SKM-1 treated with dmso at 0.1 percent for 144 hours (cell line): ENCODE results near the gene UTRN.

ENCODE experiments used
- DNase-seq: peaks from one replicate; lab custom pipeline; 2025; ENCODE audit not compliant: unreplicated experiment; lab: John Stamatoyannopoulos, UW

UTRN gene

GRCh38 chr6:144284783-144285547, at the start of gene UTRN:
Gene UTRN, plus strand, starts transcription at chr6:144285335. Its CDS starts 6,494 bp downstream, at chr6:144291829.
- peak; percentile 78 for DNase-seq

- DNase-seq, result no peak
Measured at GRCh38 chr6:144244688-144245087, 40.4 kb upstream of the UTRN start.

DNA sequence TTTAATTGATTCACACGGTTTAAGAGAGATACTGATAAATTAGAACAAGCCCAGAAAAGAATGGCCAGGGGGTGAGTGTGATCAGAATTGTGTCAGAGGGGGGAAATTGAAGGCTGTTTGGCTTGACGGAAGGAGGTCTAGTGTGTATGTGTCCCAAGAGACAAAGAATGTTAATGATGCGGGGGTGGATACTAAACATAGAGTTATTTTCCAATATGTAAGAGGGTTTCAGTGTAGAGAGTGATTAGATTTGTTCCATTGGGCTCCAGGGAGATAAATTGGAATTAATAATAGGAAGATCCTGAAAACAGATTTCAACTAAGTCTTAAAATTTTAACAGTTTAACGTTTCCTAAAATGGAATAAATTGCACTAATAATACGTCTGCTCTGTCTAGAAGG, 38.1 kb upstream of the UTRN start:
- no peak for DNase-seq

GRCh38 chr6:144248003-144248402, 37.1 kb upstream of the UTRN start:
- DNase-seq, result no peak

- DNase-seq, result no peak
Measured at GRCh38 chr6:144248476-144249301, 36.4 kb upstream of the UTRN start.

DNA sequence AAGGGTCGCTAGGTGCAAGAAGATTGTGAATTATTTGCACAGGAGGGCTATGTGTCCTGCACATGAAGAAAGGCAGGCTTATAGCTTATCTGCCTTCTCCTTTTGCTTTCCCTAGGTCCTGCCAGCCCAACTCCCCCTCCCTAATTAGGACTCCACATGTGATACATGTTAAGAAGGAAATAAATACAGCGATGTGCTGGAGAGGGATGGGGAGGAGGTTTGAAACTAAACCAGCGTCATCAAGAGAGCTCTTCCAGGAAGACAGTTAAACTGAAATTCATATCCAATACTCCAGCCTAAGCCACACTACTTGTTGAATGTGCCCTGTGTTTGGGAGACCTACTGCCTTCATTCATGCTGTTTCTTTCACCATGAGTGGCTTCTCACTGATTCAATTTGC, 34.9 kb upstream of the UTRN start:
- DNase-seq, result no peak

GRCh38 chr6:144252259-144252658, 32.9 kb upstream of the UTRN start:
- DNase-seq, result no peak

GRCh38 chr6:144259986-144260385, 25.1 kb upstream of the UTRN start:
- no peak for DNase-seq

GRCh38 chr6:144262470-144263369, 22.4 kb upstream of the UTRN start:
- DNase-seq, result no peak

DNA sequence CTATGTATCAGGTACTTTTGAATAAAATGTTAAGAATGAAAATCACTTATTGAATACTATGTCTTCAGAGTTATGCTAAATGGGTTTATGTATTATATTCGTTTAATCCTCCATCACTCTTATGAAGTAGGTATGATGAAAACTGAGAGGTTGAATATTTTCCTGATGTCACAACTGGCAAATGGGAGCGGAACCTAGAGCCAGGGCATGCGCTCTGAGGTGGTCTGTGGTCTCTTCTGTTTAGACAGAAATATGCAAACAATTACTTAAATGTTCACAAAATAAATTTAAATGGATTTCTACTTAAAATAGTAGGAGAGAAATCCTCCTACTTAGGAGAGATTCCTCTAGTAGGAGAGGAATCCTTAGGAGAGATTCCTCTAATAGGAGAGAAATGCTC, 21.3 kb upstream of the UTRN start:
- no peak for DNase-seq

DNA sequence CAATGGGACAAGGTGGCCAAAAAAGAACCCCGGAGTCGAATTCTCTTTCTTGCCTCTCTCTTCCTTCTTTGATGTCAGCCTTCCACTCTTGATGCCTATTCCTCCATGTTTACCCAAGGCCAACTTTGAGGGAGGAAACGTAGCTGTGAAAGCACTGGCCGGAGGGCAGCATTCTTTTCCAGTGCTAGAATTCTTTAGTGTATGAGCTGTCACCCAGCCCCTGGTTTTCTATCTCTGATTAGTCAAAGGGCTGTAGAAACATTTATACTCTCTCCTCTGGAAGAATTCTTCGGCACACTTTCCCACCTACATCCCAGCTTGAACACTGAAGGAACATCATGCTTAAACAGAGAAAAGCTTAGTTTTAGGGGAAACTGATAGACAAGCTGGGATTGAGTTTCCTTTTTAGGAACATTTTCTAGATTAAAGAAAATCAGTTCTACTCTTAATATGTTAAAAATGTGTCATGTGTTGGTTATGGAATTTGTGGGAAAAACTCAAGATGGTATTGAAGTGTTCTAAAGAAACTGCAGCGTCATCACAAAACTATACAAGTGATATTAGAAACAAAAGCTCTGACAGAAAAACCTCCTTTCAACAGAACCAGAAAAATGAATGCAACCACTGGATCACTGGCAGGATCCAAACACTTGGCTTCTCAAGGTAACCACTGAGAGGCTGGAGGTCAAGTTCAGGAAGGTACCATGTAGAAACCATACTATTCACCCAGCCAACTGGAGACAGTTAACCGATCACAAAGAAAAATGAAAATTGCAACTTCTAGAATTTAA, 20.7 kb upstream of the UTRN start:
- DNase-seq, result no peak

DNA sequence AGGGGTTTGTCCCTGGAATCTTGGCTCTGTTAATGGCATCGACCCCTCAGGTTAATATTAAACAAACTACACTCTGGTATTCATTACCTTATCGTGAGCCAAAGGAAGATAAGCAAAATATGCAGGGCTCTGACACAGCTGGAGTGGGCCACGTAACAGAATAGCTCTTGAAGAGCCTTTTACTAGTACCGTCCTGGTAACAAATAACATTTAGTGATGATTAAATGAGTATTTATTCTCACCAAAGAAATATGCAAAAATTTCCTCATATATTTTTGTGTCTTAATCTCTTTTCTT, 20.1 kb upstream of the UTRN start:
- DNase-seq, result no peak

- peak; percentile 33 for DNase-seq
Measured at GRCh38 chr6:144265390-144265789, 19.7 kb upstream of the UTRN start.

GRCh38 chr6:144266091-144266649, 19.0 kb upstream of the UTRN start:
- DNase-seq, result no peak

- no peak for DNase-seq
Measured at GRCh38 chr6:144268794-144269349, 16.3 kb upstream of the UTRN start.

GRCh38 chr6:144277174-144277573, 8.0 kb upstream of the UTRN start:
- DNase-seq, result no peak

- DNase-seq, result no peak
Measured at GRCh38 chr6:144277605-144278227, 7.4 kb upstream of the UTRN start.

GRCh38 chr6:144278659-144279314, 6.3 kb upstream of the UTRN start:
- DNase-seq, result no peak

DNA sequence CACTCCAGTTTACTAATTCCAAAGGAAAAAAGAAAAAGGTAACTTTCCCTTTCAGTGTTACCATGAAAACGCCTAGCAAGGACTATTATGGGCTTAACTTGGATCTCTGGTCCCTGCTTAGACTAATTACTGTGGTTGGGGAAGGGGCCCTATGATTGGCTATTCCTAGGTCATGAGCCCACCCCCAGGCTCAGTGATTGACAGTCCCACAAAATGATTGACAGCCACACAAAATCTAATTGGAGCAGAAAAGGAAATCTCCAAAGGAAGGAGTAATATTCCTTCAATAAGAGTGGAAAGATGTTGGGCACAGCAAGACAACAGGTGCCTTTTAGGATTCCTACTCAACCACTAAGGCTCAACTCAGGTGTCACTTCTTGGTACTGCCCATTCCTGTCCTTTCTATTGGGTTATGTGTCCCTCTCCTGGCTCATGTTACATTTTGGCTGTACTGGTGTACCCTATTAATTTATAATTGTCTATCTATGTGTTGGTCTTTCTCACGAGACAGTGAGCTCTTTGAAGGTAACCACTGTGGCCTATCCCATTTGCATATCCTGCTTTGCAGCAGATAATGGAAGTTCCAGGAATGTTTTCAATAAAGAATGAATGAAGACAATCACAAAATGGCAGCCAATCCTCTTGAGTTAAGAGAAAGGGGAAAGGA, 5.5 kb upstream of the UTRN start:
- DNase-seq, result no peak
